ENCODE results near the gene IGLON5.

IGLON5 gene

DNA sequence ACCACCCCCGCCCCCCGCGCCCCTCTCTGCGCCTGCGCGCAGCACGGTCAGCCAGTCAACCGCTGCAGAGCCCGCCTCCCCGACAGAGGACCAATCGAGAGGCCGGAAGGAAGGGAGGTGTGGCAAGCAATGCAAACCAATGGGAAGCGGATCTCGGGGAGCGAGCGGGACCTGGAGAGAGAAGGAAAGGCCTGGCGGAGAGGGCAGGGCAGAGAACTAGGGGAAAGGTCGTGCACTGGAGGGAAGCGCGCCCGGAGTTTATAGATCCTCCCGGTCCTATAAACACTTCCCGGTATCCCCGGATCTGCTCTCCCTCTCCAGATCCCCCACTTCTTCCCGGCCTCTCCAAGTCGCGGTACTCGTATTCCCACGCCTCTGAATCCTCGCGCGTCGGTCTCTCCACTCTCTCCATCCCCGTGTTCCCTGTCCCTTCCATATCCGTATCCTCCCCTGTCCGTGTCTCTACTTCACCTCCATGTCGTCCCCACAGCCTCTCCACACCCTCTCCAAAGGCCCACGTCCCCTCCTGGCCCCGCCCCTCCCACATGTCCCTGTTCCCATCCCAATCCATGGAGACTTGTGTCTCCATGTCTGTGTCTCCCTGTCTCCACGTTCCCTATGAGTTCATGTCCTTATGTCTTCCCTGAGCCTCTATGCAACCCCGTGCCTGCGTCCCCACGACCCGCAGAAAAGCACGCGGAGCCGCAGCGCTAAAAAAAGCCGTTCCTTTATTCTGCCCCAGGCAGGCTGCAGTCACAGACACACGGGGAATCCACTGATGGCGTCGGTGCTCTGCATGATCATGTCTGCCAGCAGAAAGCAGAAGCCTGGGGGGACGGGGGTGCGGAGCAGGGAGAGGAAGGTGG is 55.2 kb downstream of the IGLON5 start:
- peak; percentile 85 for DNase-seq

DNA sequence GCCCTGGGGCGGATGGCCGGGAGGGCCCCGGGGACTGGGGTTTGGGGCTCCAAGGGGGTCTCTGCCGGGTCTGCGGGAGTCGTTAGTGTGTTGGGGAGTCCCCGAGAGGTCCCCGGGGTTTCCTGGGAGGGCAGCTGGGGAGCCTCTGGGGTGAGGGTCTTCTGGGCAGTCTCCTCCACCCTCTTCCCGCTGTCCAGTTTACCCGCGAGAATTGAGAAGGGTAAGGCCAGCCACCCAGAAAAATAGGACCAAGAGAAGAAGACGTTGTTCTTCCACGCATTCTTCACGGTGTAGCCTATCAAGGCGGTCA is 55.8 kb downstream of the IGLON5 start:
- no peak for DNase-seq

DNA sequence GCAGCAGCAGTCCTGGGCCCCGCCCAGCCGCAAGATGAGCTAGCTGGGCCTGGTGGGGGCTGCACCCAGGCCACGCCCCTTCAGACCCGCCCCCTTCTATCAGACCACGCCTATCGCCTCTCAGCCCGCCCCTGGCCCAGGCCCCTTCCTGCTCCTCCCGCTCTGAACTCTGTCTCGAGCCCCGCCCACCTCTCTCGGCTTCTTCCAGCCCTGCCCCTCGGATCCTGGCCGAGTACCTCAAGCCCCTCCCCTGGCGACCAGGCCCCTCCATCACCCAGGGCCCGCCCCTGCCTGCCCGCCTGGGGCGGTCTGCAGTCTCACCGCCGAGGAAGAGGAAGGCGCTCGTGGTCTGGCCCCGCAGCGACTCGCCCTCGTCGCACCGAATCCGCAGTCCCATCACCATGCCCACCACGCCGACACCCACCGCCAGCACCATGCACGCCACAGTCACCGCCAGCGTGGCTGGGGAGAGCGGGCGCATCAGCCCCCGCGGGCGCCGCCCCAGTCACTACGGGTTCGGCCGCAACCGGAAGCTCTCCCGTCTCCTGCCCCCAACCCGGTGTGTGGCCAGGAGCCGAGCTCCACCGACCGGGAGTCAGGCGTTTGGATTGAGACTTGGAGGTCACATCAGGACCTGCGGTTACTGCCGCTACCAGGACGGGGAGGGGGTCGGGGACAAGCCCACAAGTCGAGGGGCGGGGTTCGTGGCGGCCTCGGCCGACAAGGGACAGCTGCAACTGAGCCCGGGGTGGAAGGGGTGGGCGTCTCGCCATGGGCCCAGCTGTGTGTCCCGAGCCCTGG is 56.3 kb downstream of the IGLON5 start:
- DNase-seq, result peak; percentile 97

DNA sequence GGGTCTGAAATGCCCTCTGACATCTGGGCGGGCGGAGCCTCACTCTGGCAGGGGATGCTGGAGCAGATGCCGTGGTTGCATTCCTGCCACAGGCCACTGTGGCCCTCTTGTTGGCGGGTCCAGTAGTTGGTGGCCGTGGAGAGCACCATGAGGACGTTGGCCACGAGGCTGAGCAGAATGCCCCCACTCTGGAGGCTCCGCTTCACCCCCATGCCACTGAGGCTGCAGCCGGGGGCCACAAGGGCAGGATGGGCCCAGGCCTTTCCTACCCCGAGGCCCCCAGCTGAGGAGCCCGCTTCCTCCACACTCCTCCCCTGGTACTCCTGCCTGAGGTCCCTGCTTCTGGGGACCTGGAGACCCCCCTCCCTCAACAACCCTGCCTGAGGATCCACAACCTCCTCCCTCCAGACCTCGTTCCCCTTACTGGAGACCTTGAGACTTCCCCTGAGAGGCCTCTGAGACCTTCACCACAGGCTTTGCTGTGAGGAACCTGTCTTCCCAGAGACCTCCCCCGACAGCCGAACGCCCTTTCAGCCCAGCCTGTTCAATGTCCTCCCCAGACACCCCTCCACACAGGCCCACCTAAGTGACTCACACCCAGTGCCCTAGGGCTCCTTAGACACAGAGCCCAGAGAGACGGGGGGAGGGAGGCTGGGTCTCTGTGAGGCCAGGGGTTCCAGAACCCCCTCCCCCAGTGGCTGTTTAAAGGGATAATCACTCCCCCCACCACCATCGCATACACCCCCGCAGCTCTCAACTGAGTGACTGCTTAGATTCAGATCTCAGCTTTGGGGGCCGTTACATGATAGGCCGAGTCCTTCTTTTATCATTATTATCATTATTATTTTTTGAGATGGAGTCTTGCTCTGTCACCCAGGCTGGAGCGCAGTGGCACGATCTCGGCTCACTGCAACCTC is 57.2 kb downstream of the IGLON5 start, which contains the start of gene CLDND2:
Gene CLDND2, minus strand, starts transcription at position 638 of the 917 bp plus-strand sequence. Its CDS starts 426 bp downstream, at position 212.
- DNase-seq, result no peak

GRCh38 chr19:51370230-51370629 is 58.8 kb downstream of the IGLON5 start:
- DNase-seq, result no peak

GRCh38 chr19:51371186-51371690 is 59.8 kb downstream of the IGLON5 start:
- DNase-seq, result no peak

- no peak for DNase-seq
Observed at GRCh38 chr19:51372021-51372648, 60.7 kb downstream of the IGLON5 start.

- peak; percentile 65 for DNase-seq
Observed at GRCh38 chr19:51372649-51373504, 61.4 kb downstream of the IGLON5 start, which contains the start of gene NKG7. TSS of gene NKG7 (minus strand) at chr19:51372654. CDS start at chr19:51372535, 119 bp downstream.

- no peak for DNase-seq
Observed at GRCh38 chr19:51375504-51376221, 64.2 kb downstream of the IGLON5 start.

GRCh38 chr19:51377422-51377821 is 66.0 kb downstream of the IGLON5 start:
- no peak for DNase-seq

- no peak for DNase-seq
Observed at GRCh38 chr19:51380379-51380778, 68.9 kb downstream of the IGLON5 start.

All from activated T-cell treated with anti-CD3 and anti-CD28 coated beads for 4 hours (primary cell).